ENCODE results near the gene YPEL5.

DNA sequence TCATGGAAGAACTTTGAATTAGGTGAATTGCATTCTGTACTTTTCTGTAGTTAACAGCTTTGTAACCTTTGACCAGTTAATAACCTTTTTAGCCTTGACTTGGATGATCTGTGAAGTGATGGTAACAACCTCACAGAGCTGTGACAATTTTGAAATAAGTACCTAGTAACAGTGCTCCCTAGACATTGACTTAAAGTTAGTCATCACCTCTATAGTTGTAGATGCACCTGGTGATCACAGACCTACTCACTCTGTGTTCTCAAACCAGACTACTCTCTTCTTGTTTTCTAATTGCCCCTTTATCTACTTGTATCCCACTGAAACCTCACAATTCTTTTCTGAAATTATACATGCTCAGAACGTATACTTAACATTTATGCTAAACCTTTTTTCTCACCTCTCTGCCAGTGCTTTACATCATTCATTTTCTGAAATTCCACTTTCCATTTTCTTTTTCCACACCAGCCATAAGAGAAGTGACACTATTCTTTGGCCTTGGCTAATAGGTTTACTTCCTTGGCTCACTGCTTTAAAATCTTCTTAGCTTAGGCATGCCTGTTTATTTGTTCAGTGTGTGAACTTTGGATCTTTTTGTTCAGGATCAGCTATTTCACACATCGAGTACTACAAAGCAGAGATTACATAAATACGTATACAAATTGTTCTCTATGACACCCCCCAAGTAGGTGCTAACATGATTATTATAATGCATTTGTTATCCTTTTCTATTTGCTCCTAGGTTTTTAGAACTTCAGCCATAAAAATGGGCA lies 9.3 kb downstream of the YPEL5 start:
- TF ChIP-seq EP300 (IDR thresholded peaks at IDR 0.05), result no peak
- TF ChIP-seq POLR2A (IDR thresholded peaks at IDR 0.05), result no peak
- TF ChIP-seq POLR2AphosphoS5 (IDR thresholded peaks at IDR 0.05), result no peak
- no peak for TF ChIP-seq CTCF (IDR thresholded peaks at IDR 0.05)

All from upper lobe of left lung (tissue), 4 donors.